Fibroblast of upper back skin (primary cell): Measurements from ENCODE around the gene NTN3.

Experiments
- DNase-seq: peaks from one replicate; pipeline ENCODE4 v3.0.0-alpha.2; 2013

NTN3 gene

GRCh38 chr16:2480948-2481347, 9.9 kb downstream of the NTN3 start:
- DNase-seq = no peak

- DNase-seq = no peak
Observed at GRCh38 chr16:2481676-2482075, 10.6 kb downstream of the NTN3 start.

GRCh38 chr16:2482249-2482648, 11.2 kb downstream of the NTN3 start:
- DNase-seq = no peak

GRCh38 chr16:2482708-2483534, 11.8 kb downstream of the NTN3 start:
- peak; percentile 62 for DNase-seq

- DNase-seq = no peak
Observed at GRCh38 chr16:2483939-2484897, 13.1 kb downstream of the NTN3 start.

GRCh38 chr16:2484898-2485508, 13.9 kb downstream of the NTN3 start:
- no peak for DNase-seq

- DNase-seq = no peak
Observed at GRCh38 chr16:2485811-2486507, 14.9 kb downstream of the NTN3 start.

GRCh38 chr16:2486645-2487516, 15.8 kb downstream of the NTN3 start:
- no peak for DNase-seq

- DNase-seq = no peak
Observed at GRCh38 chr16:2487517-2487842, 16.4 kb downstream of the NTN3 start.

GRCh38 chr16:2487903-2488531, 16.9 kb downstream of the NTN3 start:
- DNase-seq = no peak

- DNase-seq = no peak
Observed at GRCh38 chr16:2489581-2489980, 18.5 kb downstream of the NTN3 start.

- DNase-seq = no peak
Observed at GRCh38 chr16:2490190-2491105, 19.4 kb downstream of the NTN3 start.

- no peak for DNase-seq
Observed at GRCh38 chr16:2492292-2492691, 21.2 kb downstream of the NTN3 start.

- no peak for DNase-seq
Observed at GRCh38 chr16:2493605-2494004, 22.5 kb downstream of the NTN3 start.

- DNase-seq = no peak
Observed at GRCh38 chr16:2494616-2495015, 23.5 kb downstream of the NTN3 start.

GRCh38 chr16:2495041-2495440, 23.9 kb downstream of the NTN3 start:
- no peak for DNase-seq

GRCh38 chr16:2496223-2497115, 25.4 kb downstream of the NTN3 start:
- DNase-seq = no peak

- no peak for DNase-seq
Observed at GRCh38 chr16:2497116-2497630, 26.1 kb downstream of the NTN3 start.
